DND-41 (cell line): ENCODE data around the gene TEKT1.

Experiments
- EZH2 ChIP-seq: IDR thresholded peaks from 3 replicates; pipeline ENCODE4 v1.6.1; 2012; ENCODE audit warnings: borderline replicate concordance, low read depth, mild to moderate bottlenecking, moderate library complexity, low read length, inconsistent platforms; ENCODE audit not compliant: severe bottlenecking
- TF ChIP-seq, protein P1 (sequence below): IDR thresholded peaks from 2 replicates; pipeline ENCODE4 v1.5.1; 2012; ENCODE audit warnings: borderline replicate concordance, low read length, moderate library complexity, mild to moderate bottlenecking; ENCODE audit not compliant: poor library complexity, severe bottlenecking; ENCODE audit errors: extremely low read depth

DNA sequence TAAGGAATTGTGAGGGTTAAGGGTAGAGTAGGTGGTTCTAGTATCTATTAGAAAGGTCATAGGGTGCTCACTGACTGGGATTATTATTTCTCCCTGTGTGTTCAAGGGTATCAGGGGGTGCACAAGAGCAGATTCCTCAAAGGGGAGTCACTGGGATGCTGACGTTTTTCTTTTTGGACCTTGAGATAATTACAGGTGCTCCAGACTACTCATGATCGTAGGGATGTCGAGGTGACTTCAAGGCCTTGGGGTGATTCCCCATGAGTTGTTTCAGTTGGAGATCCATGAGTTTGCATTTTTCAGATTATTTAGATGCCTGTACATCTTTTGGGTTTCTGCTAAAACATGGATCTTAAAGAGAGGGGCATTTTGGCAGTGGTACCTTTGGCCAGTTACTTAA is 41.4 kb upstream of the TEKT1 start:
- TF ChIP-seq, protein P1, sequence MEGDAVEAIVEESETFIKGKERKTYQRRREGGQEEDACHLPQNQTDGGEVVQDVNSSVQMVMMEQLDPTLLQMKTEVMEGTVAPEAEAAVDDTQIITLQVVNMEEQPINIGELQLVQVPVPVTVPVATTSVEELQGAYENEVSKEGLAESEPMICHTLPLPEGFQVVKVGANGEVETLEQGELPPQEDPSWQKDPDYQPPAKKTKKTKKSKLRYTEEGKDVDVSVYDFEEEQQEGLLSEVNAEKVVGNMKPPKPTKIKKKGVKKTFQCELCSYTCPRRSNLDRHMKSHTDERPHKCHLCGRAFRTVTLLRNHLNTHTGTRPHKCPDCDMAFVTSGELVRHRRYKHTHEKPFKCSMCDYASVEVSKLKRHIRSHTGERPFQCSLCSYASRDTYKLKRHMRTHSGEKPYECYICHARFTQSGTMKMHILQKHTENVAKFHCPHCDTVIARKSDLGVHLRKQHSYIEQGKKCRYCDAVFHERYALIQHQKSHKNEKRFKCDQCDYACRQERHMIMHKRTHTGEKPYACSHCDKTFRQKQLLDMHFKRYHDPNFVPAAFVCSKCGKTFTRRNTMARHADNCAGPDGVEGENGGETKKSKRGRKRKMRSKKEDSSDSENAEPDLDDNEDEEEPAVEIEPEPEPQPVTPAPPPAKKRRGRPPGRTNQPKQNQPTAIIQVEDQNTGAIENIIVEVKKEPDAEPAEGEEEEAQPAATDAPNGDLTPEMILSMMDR: no peak
- TF ChIP-seq EZH2: no peak
